LHCN-M2 (cell line): Measurements from ENCODE around the gene FOCAD. TPM values are rescaled to one million over a fixed set of nuclear protein-coding genes. Genes with fewer than 3 reads are reported as not detected.

Experiments
- DNase-seq: peaks from one replicate; pipeline ENCODE4 v3.0.0-alpha.2; 2012; ENCODE audit warnings: low read depth
- total RNA-seq: library from RNA; depleted of rRNA; stranded (reverse); fragments of >200 nt; gene quantifications from 2 replicates; pipeline ENCODE4 v1.2.3, GENCODE V29; 2014

FOCAD gene
- total RNA-seq, 1 experiment from 2014 or later, result 36.8 TPM

GRCh38 chr9:20728493-20729220 lies 44.6 kb downstream of the FOCAD start:
- DNase-seq, result peak; percentile 48

- no peak for DNase-seq
Observed at GRCh38 chr9:20729523-20729922, 45.5 kb downstream of the FOCAD start.

DNA sequence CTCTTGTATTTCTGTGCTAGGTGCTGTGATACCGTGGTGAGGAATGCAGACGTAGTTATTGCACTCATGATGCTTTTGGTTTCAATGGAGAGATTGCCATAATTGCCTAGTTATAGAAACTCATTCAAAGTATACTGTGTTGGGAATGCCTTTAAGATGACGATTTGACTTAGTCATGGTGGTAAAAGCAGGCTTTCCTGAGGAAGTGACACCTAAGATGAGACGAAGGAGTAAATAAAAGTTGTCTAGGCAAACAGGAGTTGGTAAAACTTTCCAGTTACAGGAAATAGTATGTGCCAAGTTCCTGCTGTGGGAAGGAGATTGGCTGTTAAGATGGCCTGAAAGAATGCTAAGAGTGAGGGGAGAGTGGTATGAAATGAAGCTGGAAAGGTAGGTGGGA lies 48.1 kb downstream of the FOCAD start:
- DNase-seq, result peak; percentile 39

DNA sequence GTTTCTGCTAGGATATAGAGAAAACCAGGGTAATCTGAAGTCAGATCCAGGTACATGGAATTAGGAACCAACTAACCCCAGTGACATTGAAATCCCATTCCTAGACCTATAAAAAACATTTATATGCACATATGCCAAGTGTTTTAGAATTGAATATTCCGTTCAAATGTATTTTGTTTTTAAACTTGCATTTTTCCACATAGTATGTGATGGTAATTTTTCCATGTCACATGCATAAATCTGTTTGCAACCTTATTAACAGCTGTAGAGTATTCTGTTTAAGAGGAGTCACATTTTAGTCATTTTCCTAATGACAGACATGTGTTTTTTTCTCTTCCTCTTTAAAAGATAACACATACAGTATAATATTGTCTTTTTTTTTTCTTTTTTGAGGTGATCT lies 50.2 kb downstream of the FOCAD start:
- DNase-seq, result no peak

DNA sequence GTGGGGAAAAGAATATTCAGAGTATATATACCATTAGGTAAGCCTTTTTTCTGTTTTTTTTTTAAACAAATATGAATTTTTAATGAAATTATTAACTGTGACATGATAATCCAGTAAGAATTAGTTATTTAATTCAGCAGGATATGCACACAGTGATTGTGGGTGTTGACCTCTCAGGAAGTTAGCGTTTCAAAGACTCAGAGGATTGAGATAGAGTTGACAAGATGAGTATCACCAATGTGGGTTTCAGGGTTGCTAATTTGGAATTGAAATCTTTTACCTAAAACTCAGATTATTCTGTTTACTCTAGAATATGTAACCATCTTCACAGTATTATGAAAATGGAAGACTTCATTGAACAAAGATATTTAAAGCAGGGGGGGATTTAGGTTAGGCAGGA lies 56.2 kb downstream of the FOCAD start:
- DNase-seq, result no peak

DNA sequence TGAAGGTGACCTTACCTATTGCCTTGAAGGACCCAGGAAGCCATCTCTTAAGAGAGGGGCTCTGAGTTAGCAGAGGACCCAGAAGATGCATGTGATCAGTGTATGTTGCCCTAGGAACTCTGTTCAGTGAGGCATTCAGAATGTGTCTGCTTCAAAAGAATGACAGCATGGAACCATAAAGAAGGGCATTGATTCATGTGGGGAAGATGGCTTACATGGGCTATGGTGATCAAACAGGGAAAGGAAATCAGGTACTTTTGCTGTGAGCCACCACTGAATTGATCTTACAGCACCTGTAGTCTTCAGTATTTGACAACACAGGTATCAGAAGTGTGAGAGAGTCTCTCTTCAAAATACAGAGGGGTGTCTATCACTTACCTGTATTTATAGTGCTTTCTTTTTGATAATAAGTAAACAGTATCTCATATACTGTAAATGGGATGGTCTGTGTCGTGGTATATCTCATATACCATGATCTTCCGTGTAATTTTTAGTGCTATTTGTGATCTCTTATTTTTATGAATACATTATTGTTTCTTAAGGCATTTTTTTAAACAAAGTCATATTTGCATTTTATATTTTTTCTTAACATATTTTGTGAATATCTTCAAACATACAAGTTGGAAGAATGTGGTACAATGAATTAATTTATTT lies 57.0 kb downstream of the FOCAD start:
- no peak for DNase-seq

DNA sequence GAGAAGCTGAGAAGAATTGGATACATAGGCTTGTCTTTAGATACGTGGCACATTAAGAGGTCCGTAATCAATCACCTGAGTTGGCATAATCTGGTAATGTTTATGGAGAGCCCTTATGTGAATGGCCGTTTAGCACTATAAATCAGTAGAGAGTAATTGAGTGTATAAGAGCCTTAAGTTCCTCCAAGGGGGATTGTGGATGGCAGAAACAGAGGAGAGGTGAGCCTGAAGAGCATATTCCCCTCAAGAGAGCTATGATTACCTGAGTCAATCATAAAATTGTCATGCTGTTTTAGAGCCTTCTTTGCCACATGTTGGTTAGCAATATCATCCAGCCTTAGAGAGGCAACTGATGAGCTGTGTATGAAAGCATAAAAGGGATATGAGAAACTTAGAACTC lies 58.8 kb downstream of the FOCAD start:
- DNase-seq, result no peak

GRCh38 chr9:20744036-20744630 lies 60.1 kb downstream of the FOCAD start:
- DNase-seq, result no peak

- no peak for DNase-seq
Observed at GRCh38 chr9:20746967-20747366, 62.9 kb downstream of the FOCAD start.

DNA sequence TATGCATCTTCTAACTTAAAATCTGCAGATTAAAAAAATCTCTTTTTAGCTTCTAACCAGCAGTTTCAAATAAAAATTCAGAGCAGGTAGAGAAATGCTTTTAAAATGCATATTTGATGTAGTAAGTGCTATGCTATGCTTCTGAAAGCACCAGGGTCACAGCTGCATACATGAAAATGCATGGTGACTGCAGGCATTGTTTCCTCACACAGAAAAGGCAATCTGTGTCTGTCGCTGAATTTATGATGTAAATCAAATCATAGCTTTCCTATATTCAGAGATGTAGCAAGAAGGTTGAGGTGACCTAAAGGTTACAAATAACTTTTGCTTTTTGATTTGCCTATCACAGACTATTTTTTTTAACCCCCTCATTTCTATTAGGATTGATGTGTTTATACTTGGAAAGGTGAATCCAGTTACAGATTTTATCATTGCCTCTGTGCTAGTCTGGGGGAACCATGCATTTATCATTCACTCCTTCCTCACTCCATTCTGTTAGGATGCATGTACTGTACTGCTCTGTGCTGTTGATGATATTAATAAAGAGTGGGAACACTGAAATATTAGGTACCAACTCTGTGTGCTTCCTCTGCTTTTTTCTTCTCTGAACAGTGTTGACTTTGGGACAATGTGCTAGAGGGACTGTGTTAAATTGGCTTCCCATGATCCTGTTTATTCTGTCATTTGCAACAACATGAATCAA lies 65.6 kb downstream of the FOCAD start:
- DNase-seq, result no peak

- DNase-seq, result no peak
Observed at GRCh38 chr9:20753761-20754160, 69.7 kb downstream of the FOCAD start.

DNA sequence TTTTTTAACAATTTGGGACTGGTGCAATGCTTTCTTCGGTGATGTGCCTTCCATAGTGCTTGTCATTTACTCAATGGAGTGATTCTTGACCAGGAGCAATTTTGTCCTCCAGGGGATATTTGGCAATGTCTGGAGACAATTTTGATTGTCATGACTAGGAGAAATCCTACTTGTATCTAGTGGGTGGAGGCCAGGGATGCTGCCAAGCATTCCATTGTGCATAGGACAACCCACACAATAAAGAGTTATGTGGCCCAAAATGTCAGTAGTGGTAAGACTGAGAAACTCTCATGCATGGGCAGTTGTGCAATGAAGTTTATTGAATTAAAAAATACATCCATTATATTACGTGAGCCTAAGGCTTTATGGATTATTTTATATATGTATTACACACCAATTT lies 70.5 kb downstream of the FOCAD start:
- DNase-seq, result no peak

- DNase-seq, result no peak
Observed at GRCh38 chr9:20760246-20760891, 76.3 kb downstream of the FOCAD start.

GRCh38 chr9:20770947-20771346 lies 86.9 kb downstream of the FOCAD start:
- no peak for DNase-seq

GRCh38 chr9:20771729-20772128 lies 87.7 kb downstream of the FOCAD start:
- peak; percentile 6 for DNase-seq

GRCh38 chr9:20775683-20776082 lies 91.6 kb downstream of the FOCAD start:
- no peak for DNase-seq

DNA sequence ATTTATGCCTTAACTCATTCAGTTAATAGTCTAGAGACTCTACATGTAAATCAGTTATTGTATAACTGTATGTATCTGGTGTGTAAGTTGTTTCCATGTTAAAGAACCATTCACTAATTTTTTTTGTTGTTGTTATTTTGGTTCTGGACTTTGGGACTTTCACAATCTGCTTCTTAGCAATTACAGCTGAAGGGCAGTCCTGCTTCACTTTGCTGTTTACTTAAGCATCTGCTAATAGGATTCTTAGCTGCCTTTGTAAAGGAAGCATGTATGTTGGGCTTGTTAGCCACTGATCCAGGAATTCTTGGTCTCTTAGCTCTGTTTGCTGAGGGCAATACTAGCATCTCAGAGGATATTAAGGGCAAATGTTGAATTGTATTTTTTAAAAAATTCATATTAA lies 97.0 kb downstream of the FOCAD start:
- DNase-seq, result no peak

GRCh38 chr9:20782289-20782688 lies 98.2 kb downstream of the FOCAD start:
- DNase-seq, result no peak

DNA sequence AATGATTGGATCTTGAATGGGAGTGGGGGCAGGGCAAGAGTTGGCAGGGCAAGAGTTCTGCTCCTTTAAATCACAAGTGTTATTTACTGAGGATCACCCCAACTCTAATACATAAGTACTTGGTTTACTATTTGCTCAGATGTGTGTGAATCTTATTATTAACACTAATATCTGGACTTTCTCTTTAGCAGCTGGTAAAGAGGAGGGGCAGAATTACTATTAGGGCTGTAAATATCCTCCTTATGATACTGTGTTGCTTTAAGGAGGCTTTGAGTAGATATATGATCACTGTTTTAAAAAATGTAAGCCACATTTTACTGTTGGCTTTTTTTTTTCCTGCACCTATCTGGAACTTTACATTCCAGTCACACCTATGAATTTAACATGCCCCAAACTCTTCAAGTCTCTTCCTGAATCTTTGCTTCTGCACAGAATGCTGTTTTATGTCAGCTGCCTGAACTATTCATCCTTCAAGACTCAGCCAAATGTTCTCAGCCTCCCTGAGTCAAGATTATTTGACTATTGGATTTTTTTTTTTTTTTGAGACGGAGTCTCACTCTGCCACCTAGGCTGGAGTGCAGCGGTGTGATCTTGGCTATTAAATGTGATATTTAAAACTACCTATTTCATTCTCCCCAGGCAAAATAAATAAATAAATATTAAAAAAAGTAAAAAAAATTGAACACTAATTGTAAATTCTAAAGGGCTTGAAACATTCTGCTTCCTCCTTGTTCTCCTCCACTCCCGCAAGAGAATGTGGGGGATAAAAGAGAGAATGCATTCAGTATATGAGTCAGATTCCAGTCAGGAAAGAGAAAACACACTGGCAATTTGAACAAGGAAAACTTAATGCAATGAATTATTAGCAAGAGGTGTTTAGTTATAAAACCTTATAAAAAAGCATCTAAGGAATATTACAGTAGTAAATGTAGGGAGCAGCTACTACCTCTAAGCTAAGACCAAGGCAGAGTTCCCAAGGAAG lies 99.3 kb downstream of the FOCAD start:
- no peak for DNase-seq

DNA sequence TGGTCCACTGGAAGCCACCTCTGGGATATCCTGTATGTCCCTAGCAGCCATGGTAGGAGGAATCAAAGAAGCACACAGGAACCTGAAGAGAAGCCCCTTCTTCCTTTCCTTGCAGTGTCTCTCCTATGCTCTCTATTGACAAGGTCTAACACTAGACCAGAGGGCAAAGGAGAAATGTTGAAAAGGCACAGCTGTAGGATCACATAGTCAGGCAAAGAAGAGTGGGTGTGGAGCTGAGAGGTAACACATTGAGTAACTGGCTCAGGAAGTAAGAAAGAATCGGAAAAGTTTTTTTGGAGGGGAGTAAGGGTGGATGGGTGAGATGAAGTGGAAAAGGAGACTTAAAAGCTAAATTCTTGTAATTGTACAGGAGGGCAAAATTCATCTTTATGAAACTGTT lies 100.1 kb downstream of the FOCAD start:
- DNase-seq, result no peak

- DNase-seq, result no peak
Observed at GRCh38 chr9:20786807-20787206, 102.7 kb downstream of the FOCAD start.
